Measurements from ENCODE around the gene SCP2.

Gene SCP2

DNA sequence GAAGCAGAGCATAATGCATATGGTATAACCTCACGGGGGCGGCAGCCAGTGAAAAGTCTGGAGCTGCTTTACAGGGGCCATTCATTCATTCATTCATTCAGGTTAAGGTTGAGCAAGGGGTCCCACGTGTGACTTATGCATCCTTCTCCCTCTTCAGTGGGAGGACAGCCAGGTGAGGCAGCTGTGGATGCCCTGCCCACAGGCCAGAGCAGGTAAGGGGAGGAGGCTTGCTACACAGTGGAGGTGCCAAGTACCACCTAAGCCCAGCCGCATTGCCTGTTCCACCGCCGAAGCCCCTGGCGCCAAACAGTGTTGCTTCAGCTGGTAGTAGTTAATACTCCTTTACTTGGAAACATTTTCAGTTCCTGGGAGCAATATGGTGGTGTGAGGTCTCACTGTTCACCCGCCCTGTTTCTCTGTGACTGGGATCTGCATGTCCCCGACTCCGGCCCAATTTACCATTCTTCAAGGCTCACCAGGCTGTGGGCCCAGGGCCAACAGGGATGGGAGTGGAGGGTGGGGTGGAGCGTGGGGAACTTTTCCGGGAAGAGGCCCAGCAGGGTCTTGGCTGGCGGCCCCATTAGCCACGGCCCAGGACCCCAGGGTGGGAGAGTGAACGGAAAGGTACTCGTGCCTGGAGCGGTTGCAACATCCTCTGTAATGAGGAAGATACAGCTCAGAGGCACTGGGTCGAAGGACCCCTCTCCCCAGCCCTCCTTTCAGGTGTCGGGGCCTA, 134.2 kb downstream of the SCP2 start:
- H3K27me3 Mint-ChIP-seq (ENCODE audit: low read depth, poor library complexity): peaks cover 88% of the 10 kb centered on the region
- H3K27ac Mint-ChIP-seq: no peak overlapping the region
- peak overlapping the region; percentile 75 for H3K4me3 Mint-ChIP-seq
- TF ChIP-seq, protein P1, sequence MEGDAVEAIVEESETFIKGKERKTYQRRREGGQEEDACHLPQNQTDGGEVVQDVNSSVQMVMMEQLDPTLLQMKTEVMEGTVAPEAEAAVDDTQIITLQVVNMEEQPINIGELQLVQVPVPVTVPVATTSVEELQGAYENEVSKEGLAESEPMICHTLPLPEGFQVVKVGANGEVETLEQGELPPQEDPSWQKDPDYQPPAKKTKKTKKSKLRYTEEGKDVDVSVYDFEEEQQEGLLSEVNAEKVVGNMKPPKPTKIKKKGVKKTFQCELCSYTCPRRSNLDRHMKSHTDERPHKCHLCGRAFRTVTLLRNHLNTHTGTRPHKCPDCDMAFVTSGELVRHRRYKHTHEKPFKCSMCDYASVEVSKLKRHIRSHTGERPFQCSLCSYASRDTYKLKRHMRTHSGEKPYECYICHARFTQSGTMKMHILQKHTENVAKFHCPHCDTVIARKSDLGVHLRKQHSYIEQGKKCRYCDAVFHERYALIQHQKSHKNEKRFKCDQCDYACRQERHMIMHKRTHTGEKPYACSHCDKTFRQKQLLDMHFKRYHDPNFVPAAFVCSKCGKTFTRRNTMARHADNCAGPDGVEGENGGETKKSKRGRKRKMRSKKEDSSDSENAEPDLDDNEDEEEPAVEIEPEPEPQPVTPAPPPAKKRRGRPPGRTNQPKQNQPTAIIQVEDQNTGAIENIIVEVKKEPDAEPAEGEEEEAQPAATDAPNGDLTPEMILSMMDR (IDR thresholded peaks at IDR 0.05): no peak
- no peaks in the 10 kb centered on the region for H3K36me3 Mint-ChIP-seq (ENCODE audit: low read depth)
- H3K4me1 Mint-ChIP-seq: peaks cover 12% of the 10 kb centered on the region
- no peak for DNase-seq
- no peaks in the 10 kb centered on the region for H3K9me3 Mint-ChIP-seq

DNA sequence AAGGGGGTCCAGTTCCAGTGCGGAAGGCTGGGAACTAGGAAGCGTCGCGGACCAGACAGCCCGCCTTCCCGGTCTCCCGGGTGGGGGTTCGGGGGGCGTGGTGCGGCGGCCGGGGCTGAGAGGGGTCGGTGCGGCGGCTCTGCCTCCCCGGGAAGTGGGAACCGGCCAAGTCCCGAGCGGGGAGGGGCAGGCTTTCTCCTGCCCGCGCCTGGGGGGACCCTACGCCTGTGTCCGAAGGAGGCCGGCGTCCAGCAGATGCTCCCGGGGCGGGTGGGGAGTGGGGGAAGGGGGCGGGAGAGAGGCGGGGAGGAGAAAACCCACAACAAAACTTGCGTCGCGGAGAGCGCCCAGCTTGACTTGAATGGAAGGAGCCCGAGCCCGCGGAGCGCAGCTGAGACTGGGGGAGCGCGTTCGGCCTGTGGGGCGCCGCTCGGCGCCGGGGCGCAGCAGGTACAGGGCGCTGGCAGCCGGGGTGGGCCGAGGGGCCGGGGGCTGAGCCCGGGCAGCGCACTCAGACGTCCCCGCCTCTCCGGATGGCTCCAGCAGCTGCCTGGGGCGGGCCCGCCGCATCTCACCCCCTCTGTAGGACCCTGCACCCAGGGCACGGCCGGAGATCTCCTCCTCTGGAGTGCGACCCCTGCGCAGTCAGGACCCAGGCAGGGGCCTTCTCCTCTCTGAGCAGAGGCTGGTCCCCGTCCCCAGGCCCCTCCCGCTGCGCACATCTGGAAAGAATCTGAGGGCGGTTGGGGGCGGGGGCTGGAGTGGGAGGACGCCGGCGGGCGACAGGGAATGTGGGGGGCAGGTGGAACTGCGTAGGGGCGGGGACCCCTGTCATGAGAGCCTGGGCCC, 135.0 kb downstream of the SCP2 start, which contains the start of gene PODN:
PODN (plus strand) TSS at position 355 of the 849 bp plus-strand sequence. CDS start 7,643 bp downstream, outside the sequence.
- TF ChIP-seq, protein P1 (IDR thresholded peaks at IDR 0.05): no peak
- H3K4me1 Mint-ChIP-seq: peaks cover 12% of the 10 kb centered on the region
- no peak within 1 kb of the TSS for H3K27ac Mint-ChIP-seq
- H3K9me3 Mint-ChIP-seq: no peaks in the 10 kb centered on the region
- H3K27me3 Mint-ChIP-seq (ENCODE audit: low read depth, poor library complexity): peaks cover 87% of the 10 kb centered on the region
- peak within 1 kb of the TSS; percentile 76 for H3K4me3 Mint-ChIP-seq
- peak; percentile 55 for DNase-seq
- H3K36me3 Mint-ChIP-seq (ENCODE audit: low read depth): no peaks in the 10 kb centered on the region

DNA sequence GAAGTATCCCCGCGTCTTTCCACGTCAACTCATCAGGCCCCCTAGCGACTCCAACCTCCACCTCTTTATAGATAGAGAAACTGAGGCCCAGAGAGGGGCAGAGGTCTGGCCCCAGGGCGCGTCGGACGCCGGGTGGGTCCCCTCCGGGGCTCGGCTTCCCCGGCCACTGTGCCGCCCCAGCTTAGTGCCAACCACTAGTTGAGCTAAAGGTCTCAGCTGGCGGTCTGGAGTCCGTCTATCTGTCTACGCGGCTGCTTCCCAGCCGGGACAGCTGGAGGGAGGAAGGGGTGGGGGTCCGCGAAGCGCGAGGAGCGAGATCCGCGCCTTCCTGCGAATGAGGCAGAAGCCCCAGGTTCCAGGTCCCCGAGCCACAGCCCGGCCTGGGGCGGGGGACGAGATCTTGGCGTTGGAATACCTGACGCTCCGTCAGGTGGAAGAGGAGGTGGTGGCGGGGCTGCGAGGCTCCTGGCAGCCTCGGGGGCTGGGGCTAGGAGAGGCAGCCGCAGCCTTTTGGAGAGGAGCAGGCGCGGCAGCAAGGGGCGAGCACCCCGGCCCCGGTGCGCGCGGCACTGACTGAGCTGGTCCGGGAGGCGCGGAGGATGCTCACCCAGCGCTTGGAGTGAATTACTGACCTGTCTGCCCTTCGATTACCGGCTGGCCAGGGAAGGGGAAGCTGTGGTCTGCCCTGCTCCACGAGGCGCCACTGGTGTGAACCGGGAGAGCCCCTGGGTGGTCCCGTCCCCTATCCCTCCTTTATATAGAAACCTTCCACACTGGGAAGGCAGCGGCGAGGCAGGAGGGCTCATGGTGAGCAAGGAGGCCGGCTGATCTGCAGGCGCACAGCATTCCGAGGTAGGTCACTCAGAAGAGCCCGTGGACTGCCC, 135.9 kb downstream of the SCP2 start:
- no peaks in the 10 kb centered on the region for H3K9me3 Mint-ChIP-seq
- DNase-seq: peak; percentile 42
- TF ChIP-seq, protein P1 (IDR thresholded peaks at IDR 0.05): no peak
- peaks cover 86% of the 10 kb centered on the region for H3K27me3 Mint-ChIP-seq (ENCODE audit: low read depth, poor library complexity)
- peak overlapping the region; percentile 76 for H3K4me3 Mint-ChIP-seq
- H3K27ac Mint-ChIP-seq: no peak overlapping the region
- H3K36me3 Mint-ChIP-seq (ENCODE audit: low read depth): no peaks in the 10 kb centered on the region
- peaks cover 12% of the 10 kb centered on the region for H3K4me1 Mint-ChIP-seq

DNA sequence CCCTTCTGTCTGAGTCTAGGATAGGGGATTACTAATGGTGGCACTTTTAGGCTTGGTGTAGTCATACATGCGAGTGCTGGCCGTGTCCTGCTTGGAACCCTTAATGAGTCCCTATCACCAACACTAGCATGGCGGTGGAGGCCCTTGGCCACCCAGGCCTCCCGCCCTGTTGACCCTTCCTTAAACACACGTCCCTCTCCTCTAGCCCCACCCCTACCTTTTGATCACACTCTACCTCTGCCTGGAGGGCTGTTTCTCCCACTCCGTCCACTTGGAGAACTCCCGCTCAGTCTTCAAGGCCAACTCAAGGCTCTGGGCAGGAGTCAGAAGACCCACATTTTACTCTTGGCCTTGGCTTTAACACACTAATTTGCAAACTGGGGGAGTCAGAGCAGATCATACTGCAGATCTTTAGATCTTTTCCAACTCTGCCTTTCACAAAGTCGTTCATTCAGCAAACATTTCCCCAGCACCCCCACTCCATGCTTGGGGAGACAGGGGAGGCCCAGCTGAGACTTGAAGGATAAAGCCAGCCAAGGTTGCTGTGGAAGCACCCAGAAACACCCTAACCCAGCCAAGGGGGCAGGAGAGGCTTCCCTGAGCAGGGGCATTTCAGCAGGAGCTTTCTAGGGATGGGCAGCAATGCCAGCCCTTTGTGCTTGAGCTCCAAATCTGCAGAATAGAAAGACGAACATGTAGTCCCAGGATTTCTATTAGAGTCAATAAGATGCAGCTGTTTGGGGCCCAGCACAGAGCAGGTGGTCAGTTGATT, 136.9 kb downstream of the SCP2 start:
- peaks cover 12% of the 10 kb centered on the region for H3K4me1 Mint-ChIP-seq
- H3K9me3 Mint-ChIP-seq: no peaks in the 10 kb centered on the region
- no peak for DNase-seq
- H3K27ac Mint-ChIP-seq: no peak overlapping the region
- peaks cover 79% of the 10 kb centered on the region for H3K27me3 Mint-ChIP-seq (ENCODE audit: low read depth, poor library complexity)
- peak overlapping the region; percentile 76 for H3K4me3 Mint-ChIP-seq
- H3K36me3 Mint-ChIP-seq (ENCODE audit: low read depth): no peaks in the 10 kb centered on the region
- TF ChIP-seq, protein P1 (IDR thresholded peaks at IDR 0.05): no peak

DNA sequence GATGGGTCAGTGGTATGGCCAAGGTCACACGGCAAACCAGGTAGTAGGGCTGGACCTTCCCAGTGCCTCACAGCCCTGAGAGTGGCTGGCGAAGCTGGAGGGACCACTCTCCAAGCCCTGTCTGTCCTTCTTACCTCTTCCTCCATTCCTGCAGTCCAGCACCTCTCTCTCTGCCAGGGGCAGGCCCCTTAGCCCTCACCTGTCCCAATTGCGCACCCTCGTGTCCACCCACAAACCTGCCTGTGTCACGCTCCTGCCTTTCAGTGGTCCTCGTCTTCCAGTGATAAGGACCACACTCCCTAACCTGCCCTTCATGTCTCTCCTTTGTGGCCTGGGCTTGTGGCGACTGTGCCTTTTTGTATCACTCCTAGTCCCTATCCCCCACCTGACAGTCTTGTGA, 138.3 kb downstream of the SCP2 start:
- TF ChIP-seq, protein P1 (IDR thresholded peaks at IDR 0.05): no peak
- Mint-ChIP-seq H3K4me3 (no peak overlapping the region), H3K9me3 (no peaks in the 10 kb centered on the region), H3K36me3 (ENCODE audit: low read depth) (no peaks in the 10 kb centered on the region), H3K4me1 (peaks cover 12% of the 10 kb centered on the region), H3K27ac (no peak overlapping the region), H3K27me3 (ENCODE audit: low read depth, poor library complexity) (peaks cover 65% of the 10 kb centered on the region)
- no peak for DNase-seq

All from nephron progenitor cell (in vitro differentiated cells).